Measurements from ENCODE around the gene NELL1. TPM values are rescaled to one million over a fixed set of nuclear protein-coding genes. Genes with fewer than 3 reads are reported as not detected.

The NELL1 gene
- total and polyA plus RNA-seq, 2 donors (not counting 3 experiments of a cell fraction or from before 2014, with no cell fraction given), result not detected

- dilution Hi-C loops (cut with MboI; ENCODE audit: extremely low pct_ligation_motif_present, low sequenced_read_pairs) (no loop called here), intact Hi-C loops (cut with micrococcal nuclease) (no loop called here)
- H3K4me3 ChIP-seq (replicated peaks in 1 of 3; ENCODE audit: insufficient read depth in 1 of 3, low read depth in 1 of 3, low read length in 3 of 3), result no peak overlapping the region
- no peaks in the 10 kb centered on the region for H3K79me2 ChIP-seq (ENCODE audit: control insufficient read depth, insufficient read depth, low read length)
- no peaks in the 10 kb centered on the region for H3K36me3 ChIP-seq (ENCODE audit: control insufficient read depth in 2 of 2, extremely low read depth in 1 of 2, insufficient read depth in 2 of 2, low read length in 2 of 2)
- no TSS peak for BruUV-seq (replicated peaks)
- no peaks in the 10 kb centered on the region for H3K9me1 ChIP-seq (replicated peaks; ENCODE audit: control insufficient read depth, extremely low read depth, insufficient read depth, low read length)
- H3K9ac ChIP-seq (replicated peaks; ENCODE audit: extremely low read depth, insufficient read depth, low read length), result no peak overlapping the region
- no peak overlapping the region for H2AFZ ChIP-seq (ENCODE audit: low read depth, low read length)
- ChIA-PET CTCF (no interaction called here), POLR2A (no interaction called here)
- H3K27ac ChIP-seq (ENCODE audit: insufficient read depth, low read depth, low read length), result no peak overlapping the region
- H4K20me1 ChIP-seq (replicated peaks; ENCODE audit: control insufficient read depth, extremely low read depth, insufficient read depth, low read length), result no peaks in the 10 kb centered on the region
- no peak for DNase-seq (ENCODE audit: low read depth, low spot score)
- H3K4me1 ChIP-seq (ENCODE audit: control insufficient read depth, extremely low read depth, insufficient read depth, low read length), result no peaks in the 10 kb centered on the region
- no peak overlapping the region for H3K4me2 ChIP-seq (ENCODE audit: insufficient read depth, low read length)
- no peak for FAIRE-seq
- H3K27me3 ChIP-seq (ENCODE audit: control insufficient read depth in 2 of 2, insufficient read depth in 2 of 2, low read length in 2 of 2), result no peaks in the 10 kb centered on the region
- TF ChIP-seq MAX (IDR thresholded peaks at IDR 0.05; ENCODE audit: insufficient read depth, insufficient read length), result no peak
- no peak for TF ChIP-seq MYC (IDR thresholded peaks at IDR 0.05; ENCODE audit: low read depth, low read length)
- TF ChIP-seq POLR2AphosphoS5 (IDR thresholded peaks at IDR 0.05; ENCODE audit: insufficient read depth, low read depth, low read length), result no peak
- TF ChIP-seq POLR2A (IDR thresholded peaks at IDR 0.05; ENCODE audit: low read depth, low read length), result no peak
- TF ChIP-seq EZH2 (IDR thresholded peaks at IDR 0.05; ENCODE audit: borderline replicate concordance, low read depth, low read length, severe bottlenecking), result no peak
- TF ChIP-seq FOS (IDR thresholded peaks at IDR 0.05; ENCODE audit: borderline replicate concordance, insufficient read depth, low read length), result no peak
- TF ChIP-seq CTCF (IDR thresholded peaks at IDR 0.05; ENCODE audit: extremely low read depth in 1 of 2, insufficient read depth in 1 of 2, low read depth in 1 of 2, low read length in 2 of 2), result no peak
- TF ChIP-seq JUN (IDR thresholded peaks at IDR 0.05; ENCODE audit: borderline replicate concordance, insufficient read depth, insufficient read length, low read depth), result no peak
- no peak for TF ChIP-seq GATA2 (IDR thresholded peaks at IDR 0.05; ENCODE audit: insufficient read depth, insufficient read length, low read depth, low read length)
- H3K9me3 ChIP-seq (replicated peaks; ENCODE audit: control insufficient read depth, insufficient read depth, low read length), result peaks cover 6% of the 10 kb centered on the region
Measured at GRCh38 chr11:21564833-21565682, 895.7 kb downstream of the NELL1 start.

Measured in endothelial cell of umbilical vein (primary cell).